H1 (cell line): ENCODE results near the gene NSG2. TPM values are rescaled to one million over a fixed set of nuclear protein-coding genes. Genes with fewer than 3 reads are reported as not detected.

ENCODE experiments used
- CTCF ChIA-PET: fragments of 300-600 bp; sonication (Branson Sonifier 250); formaldehyde crosslinking; loops from one replicate; lab custom pipeline; 2021; ENCODE audit not compliant: partially characterized antibody; lab: Charles Lee
- POLR2A ChIA-PET: fragments of 300-600 bp; sonication (Branson Sonifier 250); formaldehyde crosslinking; loops from one replicate; lab custom pipeline; 2021; ENCODE audit warnings: inconsistent platforms; ENCODE audit not compliant: partially characterized antibody; lab: Charles Lee
- DNase-seq, 2 experiments: peaks; one replicate each; pipeline versions ENCODE4 v3.0.0 to v3.0.0-alpha.2; 2010 to 2022; ENCODE audit warnings: low spot score in 2 of 2, low read depth in 1 of 2, mixed read lengths in 1 of 2
- FAIRE-seq: peaks from 2 replicates; lab custom pipeline; 2011; peaks lifted over from hg19 to GRCh38; lab: Jason Lieb, UNC
- H2AFZ ChIP-seq: 2 replicates; pipeline ENCODE4 v1.8.1; 2012; ENCODE audit warnings: low read length, inconsistent platforms
- H2AK5ac ChIP-seq: 2 replicates; pipeline ENCODE4 v1.6.1; 2013; ENCODE audit warnings: low read depth, low read length
- H2BK120ac ChIP-seq: replicated peaks from 2 replicates; pipeline ENCODE3; 2013; ENCODE audit warnings: low read depth, low read length, inconsistent platforms
- H2BK12ac ChIP-seq: 2 replicates; pipeline ENCODE4 v1.6.1; 2013; ENCODE audit warnings: low read depth, low read length
- H2BK15ac ChIP-seq: 2 replicates; pipeline ENCODE4 v1.6.1; 2013; ENCODE audit warnings: low read length
- H2BK20ac ChIP-seq: 2 replicates; pipeline ENCODE4 v1.6.1; 2013; ENCODE audit warnings: low read length
- H2BK5ac ChIP-seq: 2 replicates; pipeline ENCODE4 v1.6.1; 2013; ENCODE audit warnings: low read depth, low read length
- H3K14ac ChIP-seq: 2 replicates; pipeline ENCODE4 v1.6.1; 2013; ENCODE audit warnings: inconsistent platforms; ENCODE audit not compliant: insufficient read length
- H3K18ac ChIP-seq: 2 replicates; pipeline ENCODE4 v1.6.1; 2013; ENCODE audit warnings: low read length; ENCODE audit errors: extremely low read depth
- H3K23ac ChIP-seq: 2 replicates; pipeline ENCODE4 v1.6.1; 2013; ENCODE audit warnings: inconsistent platforms; ENCODE audit not compliant: insufficient read length
- H3K23me2 ChIP-seq: 2 replicates; pipeline ENCODE4 v1.6.1; 2013; ENCODE audit warnings: low read depth, low read length
- H3K27ac ChIP-seq: 2 replicates; pipeline ENCODE4 v1.6.1; 2011; ENCODE audit warnings: low read depth, low read length, inconsistent platforms
- H3K27me3 ChIP-seq, 4 experiments: replicated peaks in 1 of 4; 1 replicate in 1 of 4; 2 replicates in 3 of 4; pipeline versions ENCODE4 v1.6.1 to v1.8.1; 2011 to 2013; ENCODE audit warnings: low read length in 3 of 4, mild to moderate bottlenecking in 3 of 4, inconsistent platforms in 2 of 4, mixed read lengths in 2 of 4, moderate library complexity in 1 of 4; ENCODE audit not compliant: control insufficient read depth in 3 of 4, insufficient read depth in 3 of 4; ENCODE audit errors: extremely low read depth in 1 of 4
- H3K36me3 ChIP-seq, 4 experiments: 2 replicates each; pipeline versions ENCODE4 v1.6.1 to v1.8.1; 2011 to 2013; ENCODE audit warnings: mild to moderate bottlenecking in 4 of 4, low read length in 3 of 4, moderate library complexity in 2 of 4, control low read depth in 1 of 4, inconsistent platforms in 1 of 4; ENCODE audit not compliant: insufficient read depth in 4 of 4, control insufficient read depth in 2 of 4
- H3K4ac ChIP-seq: replicated peaks from 2 replicates; pipeline ENCODE3; 2013; ENCODE audit warnings: low read length, low read depth, mixed read lengths, inconsistent platforms; ENCODE audit not compliant: insufficient read length
- H3K4me1 ChIP-seq, 4 experiments: replicated peaks in 1 of 4; 1 replicate in 1 of 4; 2 replicates in 3 of 4; pipeline versions ENCODE4 v1.6.1 to v1.8.1; 2011 to 2013; ENCODE audit warnings: low read length in 3 of 4, inconsistent platforms in 2 of 4, mixed read lengths in 1 of 4; ENCODE audit not compliant: insufficient read depth in 4 of 4, control insufficient read depth in 3 of 4
- H3K4me2 ChIP-seq, 2 experiments: 2 replicates each; pipeline versions ENCODE4 v1.6.1 to v1.8.1; 2011 to 2013; ENCODE audit warnings: low read depth in 2 of 2, low read length in 2 of 2, control low read depth in 1 of 2, inconsistent platforms in 1 of 2, mild to moderate bottlenecking in 1 of 2; ENCODE audit not compliant: insufficient read depth in 1 of 2
- H3K4me3 ChIP-seq, 4 experiments: fragments of 200-600, 300-600 bp in 1 of 4; sonication (generic), shearing (Covaris generic), sonication (Bioruptor Twin) in 1 of 4; 2 replicates each; pipeline versions ENCODE4 v1.5.1 to v1.8.1; 2011 to 2016; ENCODE audit warnings: low read length in 4 of 4, low read depth in 3 of 4, control low read depth in 2 of 4, inconsistent platforms in 2 of 4, mild to moderate bottlenecking in 2 of 4, mixed read lengths in 1 of 4, moderate library complexity in 1 of 4; ENCODE audit not compliant: insufficient read depth in 2 of 4; ENCODE audit errors: extremely low read depth in 1 of 4
- H3K56ac ChIP-seq: replicated peaks from 2 replicates; pipeline ENCODE3; 2013; ENCODE audit warnings: low read depth, mild to moderate bottlenecking, mixed read lengths, low read length, inconsistent platforms; ENCODE audit not compliant: insufficient read length
- H3K79me1 ChIP-seq: 2 replicates; pipeline ENCODE4 v1.6.1; 2013; ENCODE audit warnings: low read depth, low read length, control low read depth
- H3K79me2 ChIP-seq, 2 experiments: 2 replicates each; pipeline versions ENCODE4 v1.6.1 to v1.8.1; 2012 to 2013; ENCODE audit warnings: low read length in 2 of 2, mild to moderate bottlenecking in 2 of 2, inconsistent platforms in 1 of 2; ENCODE audit not compliant: insufficient read depth in 2 of 2, control insufficient read depth in 1 of 2
- H3K9ac ChIP-seq, 4 experiments: replicated peaks in 1 of 4; 1 replicate in 1 of 4; 2 replicates in 3 of 4; pipeline versions ENCODE4 v1.6.1 to v1.8.1; 2011 to 2013; ENCODE audit warnings: low read depth in 3 of 4, low read length in 3 of 4, control low read depth in 2 of 4, mild to moderate bottlenecking in 2 of 4, moderate library complexity in 2 of 4, inconsistent platforms in 1 of 4; ENCODE audit errors: extremely low read depth in 1 of 4
- H3K9me3 ChIP-seq, 2 experiments: 2 replicates each; pipeline versions ENCODE4 v1.6.1 to v1.8.1; 2012 to 2013; ENCODE audit warnings: mild to moderate bottlenecking in 2 of 2, moderate library complexity in 2 of 2, control low read depth in 1 of 2, inconsistent platforms in 1 of 2, low read depth in 1 of 2, low read length in 1 of 2, mixed read lengths in 1 of 2; ENCODE audit not compliant: insufficient read depth in 2 of 2
- H4K20me1 ChIP-seq, 2 experiments: replicated peaks in 1 of 2; 2 replicates each; pipeline versions ENCODE3 to v1.8.1; 2011 to 2013; ENCODE audit warnings: inconsistent platforms in 2 of 2, low read length in 2 of 2, mild to moderate bottlenecking in 1 of 2; ENCODE audit not compliant: insufficient read depth in 2 of 2, control insufficient read depth in 1 of 2
- H4K5ac ChIP-seq: 2 replicates; pipeline ENCODE4 v1.6.1; 2013; ENCODE audit warnings: low read length, low read depth, mixed read lengths, inconsistent platforms; ENCODE audit not compliant: insufficient read length
- H4K8ac ChIP-seq: 2 replicates; pipeline ENCODE4 v1.8.0; 2013; ENCODE audit warnings: mild to moderate bottlenecking, moderate library complexity, low read length, inconsistent platforms; ENCODE audit not compliant: insufficient read depth; ENCODE audit errors: extremely low read depth
- H4K91ac ChIP-seq: replicated peaks from 2 replicates; pipeline ENCODE3; 2013; ENCODE audit warnings: low read length, mixed read lengths, inconsistent platforms; ENCODE audit not compliant: insufficient read length
- CBX5 ChIP-seq: fragments of 300-800, 300-1000 bp; sonication (generic); IDR thresholded peaks from 2 replicates; pipeline ENCODE4 v1.7.1; 2016; ENCODE audit warnings: antibody characterized with exemption, low read length, low read depth
- CEBPB ChIP-seq: IDR thresholded peaks from 2 replicates; pipeline ENCODE4 v1.6.1; 2012; ENCODE audit warnings: low read depth, low read length
- CHD2 ChIP-seq: IDR thresholded peaks from 2 replicates; pipeline ENCODE4 v1.6.1; 2012; ENCODE audit warnings: low read length, improper control_type of control experiment
- CTBP2 ChIP-seq: IDR thresholded peaks from 2 replicates; pipeline ENCODE4 v1.7.0; 2011; ENCODE audit warnings: borderline replicate concordance, mild to moderate bottlenecking, moderate library complexity, mixed read lengths, low read length; ENCODE audit not compliant: insufficient read depth, insufficient read length
- CTCF ChIP-seq, 3 experiments: IDR thresholded peaks; 1 replicate in 2 of 3; 2 replicates in 1 of 3; pipeline versions ENCODE4 v1.5.1 to v1.6.1; 2011; ENCODE audit warnings: low read length in 3 of 3, mild to moderate bottlenecking in 3 of 3, inconsistent platforms in 2 of 3, low read depth in 1 of 3, moderate library complexity in 1 of 3; ENCODE audit not compliant: insufficient read depth in 1 of 3; ENCODE audit errors: control extremely low read depth in 1 of 3
- EGR1 ChIP-seq: IDR thresholded peaks from 2 replicates; pipeline ENCODE4 v1.6.1; 2011; ENCODE audit warnings: low read depth, low read length, borderline replicate concordance
- EZH2 ChIP-seq: fragments of 200-600 bp; sonication (generic); IDR thresholded peaks from 2 replicates; pipeline ENCODE4 v1.7.1; 2012; ENCODE audit warnings: low read depth, mild to moderate bottlenecking, moderate library complexity, low read length, inconsistent platforms; ENCODE audit not compliant: severe bottlenecking
- KDM1A ChIP-seq: fragments of 200-600, 300-600 bp; sonication (generic); IDR thresholded peaks from 2 replicates; pipeline ENCODE4 v1.7.1; 2016; ENCODE audit warnings: mild to moderate bottlenecking, low read length, borderline replicate concordance
- POLR2AphosphoS5 ChIP-seq: IDR thresholded peaks from 2 replicates; pipeline ENCODE4 v1.6.1; 2011; ENCODE audit warnings: low read depth, low read length
- RAD21 ChIP-seq, 2 experiments: IDR thresholded peaks in 1 of 2; conservative IDR thresholded peaks in 1 of 2; 2 replicates each; pipeline ENCODE4 v1.6.1; 2011; ENCODE audit warnings: low read depth in 2 of 2, low read length in 2 of 2, improper control_type of control experiment in 1 of 2, inconsistent platforms in 1 of 2, mild to moderate bottlenecking in 1 of 2, moderate library complexity in 1 of 2
- SAP30 ChIP-seq: fragments of 300-600 bp; sonication (generic); IDR thresholded peaks from 2 replicates; pipeline ENCODE4 v1.7.1; 2012; ENCODE audit warnings: low read length, moderate library complexity, mild to moderate bottlenecking, inconsistent platforms; ENCODE audit not compliant: insufficient read depth, insufficient replicate concordance
- SP4 ChIP-seq: IDR thresholded peaks from 2 replicates; pipeline ENCODE4 v1.6.1; 2012; ENCODE audit warnings: low read length, inconsistent platforms
- WGBS, 2 experiments: shearing (Covaris generic) in 1 of 2; methylation state at CpG; one replicate each; pipeline versions ENCODE4 v1.1.6 to v1.1.7; 2013 to 2015; ENCODE audit warnings: low lambda C conversion rate in 2 of 2, mixed read lengths in 2 of 2, inconsistent platforms in 1 of 2, low coverage in 1 of 2, missing lambda C conversion rate in 1 of 2; ENCODE audit not compliant: insufficient replicate concordance in 2 of 2, insufficient coverage in 1 of 2, insufficient read length in 1 of 2; ENCODE audit errors: extremely low coverage in 1 of 2, missing lambda C conversion rate in 1 of 2; 5-methylcytosine and 5-hydroxymethylcytosine counted together
- polyA plus RNA-seq, 7 experiments: library from polyadenylated mRNA; depleted of rRNA in 3 of 7; stranded (reverse) in 5 of 7; unstranded in 2 of 7; fragments of >200 nt in 5 of 7; fragments of 200-250 nt in 2 of 7; gene quantifications; 1 replicate in 5 of 7; 2 replicates in 1 of 7; 4 replicates in 1 of 7; pipeline versions ENCODE4 v1.2.1 to v1.2.3, GENCODE V29; 2011 to 2013; ENCODE audit warnings: missing spikeins in 2 of 7, mixed read lengths in 2 of 7
- total RNA-seq: library from RNA; stranded (reverse); fragmentation: NEBNext Ultra II Directional; extraction: Animal tissue kit (Norgen Biotek cat#: 25700); gene quantifications from 2 replicates; pipeline ENCODE4 v1.2.1, GENCODE V29; 2021

Gene NSG2
- total and polyA plus RNA-seq, 2 of the 8 experiments (the other 6 are each of a cell fraction or from before 2014, with no cell fraction given), result 0.56 to 0.78 TPM

GRCh38 chr5:174000076-174000475 is 45.4 kb upstream of the NSG2 start:
- H2BK15ac ChIP-seq, result no peak overlapping the region
- no peak overlapping the region for H4K8ac ChIP-seq
- H3K79me1 ChIP-seq, result no peaks in the 10 kb centered on the region
- no peak overlapping the region for H3K23ac ChIP-seq
- no peak overlapping the region for H3K4me2 ChIP-seq
- H3K14ac ChIP-seq, result no peak overlapping the region
- H2BK5ac ChIP-seq, result no peak overlapping the region
- no peaks in the 10 kb centered on the region for H3K9me3 ChIP-seq
- H2BK12ac ChIP-seq, result no peak overlapping the region
- H3K9ac ChIP-seq, result no peak overlapping the region
- H3K56ac ChIP-seq, result no peak overlapping the region
- ChIA-PET CTCF (no interaction called here), POLR2A (no interaction called here)
- no peak overlapping the region for H3K27ac ChIP-seq
- H4K91ac ChIP-seq, result no peak overlapping the region
- H2AK5ac ChIP-seq, result no peak overlapping the region
- H4K20me1 ChIP-seq, result no peaks in the 10 kb centered on the region
- H4K5ac ChIP-seq, result no peak overlapping the region
- H3K36me3 ChIP-seq, result no peaks in the 10 kb centered on the region
- H2BK20ac ChIP-seq, result no peak overlapping the region
- H3K23me2 ChIP-seq, result no peaks in the 10 kb centered on the region; the same call in 1 of the 2 replicates
- H3K79me2 ChIP-seq, result no peaks in the 10 kb centered on the region
- WGBS, 2 experiments, result 91% methylated on average over 4 of the region's 4 CpGs; no CpG with 5 or more reads in 1 of the 2 experiments
- no peaks in the 10 kb centered on the region; a peak in 1 of 7 replicates for H3K27me3 ChIP-seq
- H3K4me3 ChIP-seq, result no peak overlapping the region
- no peak overlapping the region for H3K4ac ChIP-seq
- no peak overlapping the region for H2AFZ ChIP-seq
- DNase-seq (no peak), FAIRE-seq (no peak)
- no peaks in the 10 kb centered on the region for H3K4me1 ChIP-seq
- no peak overlapping the region for H2BK120ac ChIP-seq
- no peak overlapping the region for H3K18ac ChIP-seq
- TF ChIP-seq CTBP2 (no peak), SP4 (no peak), SAP30 (no peak), EGR1 (no peak), CHD2 (no peak), CTCF (IDR thresholded peaks at IDR 0.05; ENCODE audit: control extremely low read depth in 1 of 3, insufficient read depth in 1 of 3, low read depth in 1 of 3, low read length in 3 of 3) (no peak), RAD21 (IDR thresholded peaks at IDR 0.05 in 1 of 2, conservative IDR thresholded peaks at IDR 0.05 in 1 of 2; ENCODE audit: low read depth in 2 of 2, low read length in 2 of 2) (no peak), EZH2 (no peak), CEBPB (no peak), CBX5 (no peak), KDM1A (no peak), POLR2AphosphoS5 (no peak)
